GM12892 (cell line): Measurements from ENCODE around the gene ARGLU1.

Source experiments
- POLR2A ChIP-seq: IDR thresholded peaks from 2 replicates; pipeline ENCODE4 v1.6.1; 2011; ENCODE audit warnings: low read depth, low read length, control low read depth
- POLR2AphosphoS5 ChIP-seq: IDR thresholded peaks from 2 replicates; pipeline ENCODE4 v1.6.1; 2011; ENCODE audit warnings: low read depth, low read length, control low read depth
- TAF1 ChIP-seq: IDR thresholded peaks from 2 replicates; pipeline ENCODE4 v1.6.1; 2011; ENCODE audit warnings: low read depth, mild to moderate bottlenecking, control low read depth, low read length, borderline replicate concordance

DNA sequence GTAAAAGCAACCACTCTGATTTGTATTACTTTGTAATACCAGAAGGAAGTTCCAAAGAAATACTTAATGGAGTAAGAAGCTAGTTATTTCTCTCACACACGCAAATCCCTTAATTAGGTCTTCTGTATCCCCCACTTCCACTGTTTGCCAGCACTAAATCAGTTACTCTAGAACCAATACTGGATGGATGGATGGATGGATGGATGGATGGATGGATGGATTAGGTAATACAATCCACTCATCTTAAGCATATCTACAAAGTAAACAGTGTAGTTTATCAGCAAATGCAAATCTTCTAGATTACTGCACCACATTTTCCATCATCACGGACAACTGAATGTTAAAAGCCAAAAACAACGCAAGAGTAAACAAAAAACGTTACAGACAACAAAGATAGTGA, 27.3 kb downstream of the ARGLU1 start:
- TF ChIP-seq POLR2A (no peak), POLR2AphosphoS5 (no peak), TAF1 (no peak)
